ENCODE results near the gene PTPRG.

The PTPRG gene

DNA sequence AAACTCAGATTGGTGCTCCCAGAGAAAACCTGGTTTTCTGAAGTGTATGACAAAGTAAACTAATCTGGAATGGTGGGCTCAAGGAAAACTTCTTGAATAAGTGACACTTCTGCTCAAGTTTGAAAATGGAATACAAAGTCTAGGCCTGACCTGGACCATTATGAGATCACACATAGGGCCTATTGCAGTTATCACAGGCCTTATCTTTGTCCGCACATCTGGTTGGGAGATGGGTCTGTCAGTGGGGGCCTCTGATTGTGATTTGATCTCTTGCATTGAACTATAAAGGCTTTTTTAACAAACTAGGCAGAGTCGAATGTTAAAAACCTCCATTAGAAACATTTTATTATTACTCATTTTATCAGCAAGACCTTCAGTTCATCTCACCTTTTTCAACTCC lies 405.6 kb downstream of the PTPRG start:
- DNase-seq (ENCODE audit: low read depth), result no peak

DNA sequence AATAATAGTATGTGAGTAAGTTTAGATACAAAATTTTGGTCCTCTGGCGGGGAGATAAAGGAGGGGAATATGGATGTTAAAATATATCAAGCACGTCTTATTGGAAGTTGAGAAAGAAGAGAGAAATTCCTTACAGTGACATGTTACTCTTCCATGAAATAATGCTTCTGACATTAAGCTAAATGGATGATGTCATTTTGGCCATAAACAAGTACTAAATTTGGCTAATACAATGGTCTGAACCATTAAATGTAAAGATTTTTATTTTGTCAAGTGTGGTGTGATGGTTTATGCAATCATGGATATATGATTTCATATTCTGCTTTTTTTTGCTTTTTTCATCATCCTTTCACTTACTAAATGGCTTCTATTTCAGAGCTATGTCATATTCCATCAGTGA lies 406.6 kb downstream of the PTPRG start:
- no peak for DNase-seq (ENCODE audit: low read depth)

DNA sequence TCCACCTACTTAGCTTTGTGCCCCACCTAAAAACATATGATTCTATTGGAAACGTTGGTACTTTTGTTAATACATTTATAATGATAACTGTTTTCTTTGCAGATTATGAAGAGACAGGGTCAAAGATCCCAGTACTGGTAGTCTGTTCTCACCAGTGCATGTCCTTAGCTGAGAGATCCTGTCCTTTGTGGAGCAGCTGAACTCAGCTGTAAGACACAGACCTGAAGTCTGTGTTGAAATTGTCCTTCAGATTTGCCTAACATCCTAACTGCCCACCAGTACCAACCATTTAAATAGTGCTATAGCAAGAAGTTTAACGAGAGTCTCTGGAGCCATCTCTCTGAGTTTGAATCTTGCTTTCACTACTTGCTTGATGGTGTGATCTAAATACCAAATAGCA lies 413.3 kb downstream of the PTPRG start:
- DNase-seq (ENCODE audit: low read depth), result no peak

DNA sequence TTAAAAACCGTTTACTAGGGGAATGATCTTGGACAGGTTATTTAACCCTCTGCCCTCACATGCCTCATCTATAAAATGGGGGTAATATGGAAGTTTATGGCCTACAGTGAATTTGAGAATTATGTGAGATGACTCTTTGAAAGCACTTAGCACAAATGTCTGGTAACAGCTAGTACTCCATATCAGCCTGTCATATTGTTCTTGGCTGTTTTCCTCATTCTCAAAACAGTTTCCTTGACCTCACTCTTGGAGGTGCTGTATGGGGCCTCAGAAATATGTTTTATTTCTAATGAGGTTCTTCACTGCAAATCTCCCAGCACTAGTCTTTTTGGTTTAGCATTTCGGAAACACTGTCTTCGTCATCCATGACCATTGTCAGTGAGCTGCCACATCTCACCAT lies 413.8 kb downstream of the PTPRG start:
- DNase-seq (ENCODE audit: low read depth), result no peak

DNA sequence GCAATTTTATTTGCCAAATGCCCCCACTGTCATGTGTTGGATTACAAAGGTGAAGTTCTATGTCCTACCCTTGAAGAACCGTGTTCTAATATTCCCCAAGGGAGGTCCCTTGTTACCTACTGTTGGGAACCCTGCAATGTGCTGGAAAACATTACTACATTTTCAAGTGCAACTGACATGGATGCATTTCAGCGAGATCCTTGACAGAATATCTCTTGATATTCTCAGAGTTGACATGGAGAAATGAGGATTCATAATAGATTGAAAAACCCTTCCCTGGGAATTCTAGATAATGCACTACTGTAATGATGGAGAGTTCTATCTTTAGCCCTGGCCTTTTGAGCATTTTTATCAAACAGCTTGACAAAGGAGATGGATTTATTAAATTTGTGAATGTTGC lies 414.6 kb downstream of the PTPRG start:
- DNase-seq (ENCODE audit: low read depth), result no peak

DNA sequence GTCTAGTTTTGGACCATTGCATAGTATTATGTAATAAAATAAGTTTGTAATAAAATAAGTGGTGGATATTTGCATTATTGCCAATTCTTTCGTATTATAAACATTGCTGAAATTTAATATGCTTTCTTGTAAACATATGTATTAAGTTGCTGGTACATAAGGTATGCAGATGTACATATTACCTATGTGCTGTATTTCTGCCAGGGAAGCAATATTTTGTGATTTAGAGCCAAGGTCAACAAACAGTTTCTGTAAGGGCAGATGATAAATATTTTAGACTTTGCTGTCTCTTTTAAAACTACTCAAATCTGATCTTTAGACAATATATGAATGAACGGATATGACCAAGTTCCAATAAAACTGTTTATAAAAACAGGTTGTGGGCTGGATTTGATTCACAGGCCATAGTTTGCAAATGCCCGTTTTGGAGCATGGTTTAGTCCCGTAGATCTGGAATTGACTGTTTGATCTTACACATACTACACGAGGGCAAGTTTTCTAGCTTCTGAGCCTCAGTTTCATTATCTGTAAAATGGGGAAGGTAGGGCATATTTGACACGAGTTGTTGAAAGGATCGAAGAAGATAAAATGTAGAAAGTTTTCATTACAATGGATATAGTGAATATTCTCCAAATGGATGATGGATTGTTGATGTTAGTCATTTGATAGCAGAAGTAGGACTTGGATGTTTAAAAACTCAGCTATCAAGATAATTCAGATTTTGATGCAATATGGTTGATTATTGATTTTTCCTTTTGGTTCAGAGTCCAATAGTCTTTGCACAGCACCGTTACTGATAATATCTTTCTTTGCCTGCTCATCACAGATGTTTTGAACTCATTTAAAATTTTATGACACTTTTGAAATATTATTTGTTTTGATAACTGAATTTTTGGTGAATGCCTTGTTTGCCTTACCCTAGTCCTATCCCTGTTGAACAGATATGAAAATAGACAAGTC lies 417.4 kb downstream of the PTPRG start:
- no peak for DNase-seq (ENCODE audit: low read depth)

DNA sequence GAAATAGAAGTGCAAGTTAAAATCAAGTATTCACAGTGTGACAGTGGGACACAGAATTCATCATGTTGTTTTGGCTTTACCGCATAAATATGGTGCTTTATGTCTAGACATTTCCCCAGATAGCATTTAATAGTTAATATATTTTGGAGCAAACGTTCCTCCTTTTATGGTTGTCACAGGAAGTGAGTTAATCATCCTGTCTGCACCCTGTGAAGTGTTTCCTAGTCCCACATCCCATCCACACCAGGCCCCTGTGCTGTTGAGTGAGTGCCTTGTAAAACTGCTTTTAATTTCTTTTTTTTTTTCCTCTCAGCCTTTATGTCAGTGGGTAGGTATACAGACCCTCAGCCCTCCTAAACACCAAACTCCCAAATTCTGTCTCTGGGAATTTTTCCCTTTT lies 418.3 kb downstream of the PTPRG start:
- no peak for DNase-seq (ENCODE audit: low read depth)

DNA sequence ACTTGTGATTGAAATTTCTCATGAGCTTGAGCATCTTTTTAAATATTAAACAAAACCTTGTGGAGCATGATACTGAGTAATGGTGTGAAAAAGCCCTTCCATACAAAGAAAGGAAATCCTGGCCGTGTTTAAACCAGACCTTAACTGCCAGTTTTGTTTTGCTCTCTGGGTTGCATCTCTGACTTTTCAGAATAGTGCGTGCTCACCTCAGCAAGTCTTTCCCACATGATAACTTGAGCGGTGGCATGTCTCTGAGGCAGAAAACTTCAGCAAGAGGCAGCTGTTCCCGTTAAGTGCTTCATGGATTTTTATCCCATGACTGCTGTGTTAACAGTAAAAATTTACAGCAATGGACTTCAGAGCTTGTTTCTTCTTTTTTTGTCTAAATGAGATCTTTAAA lies 418.7 kb downstream of the PTPRG start:
- DNase-seq (ENCODE audit: low read depth), result no peak

DNA sequence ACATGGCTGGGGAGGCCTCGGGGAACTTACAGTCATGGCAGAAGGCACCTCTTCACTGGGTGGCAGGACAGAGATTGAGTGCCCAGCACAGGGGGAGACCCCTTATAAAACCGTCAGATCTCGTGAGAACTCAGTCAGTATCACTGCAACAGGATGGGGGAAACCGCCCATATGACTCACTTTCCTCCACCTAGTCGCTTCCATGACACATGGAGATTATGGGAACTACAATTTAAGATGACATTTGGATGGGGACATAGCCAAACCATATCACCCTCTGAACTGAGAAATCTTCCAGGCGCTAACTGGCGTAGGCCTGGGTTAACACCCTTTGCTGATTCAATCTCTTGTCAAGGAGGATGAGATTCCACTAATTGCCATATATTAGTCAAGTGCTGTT lies 419.7 kb downstream of the PTPRG start:
- no peak for DNase-seq (ENCODE audit: low read depth)

DNA sequence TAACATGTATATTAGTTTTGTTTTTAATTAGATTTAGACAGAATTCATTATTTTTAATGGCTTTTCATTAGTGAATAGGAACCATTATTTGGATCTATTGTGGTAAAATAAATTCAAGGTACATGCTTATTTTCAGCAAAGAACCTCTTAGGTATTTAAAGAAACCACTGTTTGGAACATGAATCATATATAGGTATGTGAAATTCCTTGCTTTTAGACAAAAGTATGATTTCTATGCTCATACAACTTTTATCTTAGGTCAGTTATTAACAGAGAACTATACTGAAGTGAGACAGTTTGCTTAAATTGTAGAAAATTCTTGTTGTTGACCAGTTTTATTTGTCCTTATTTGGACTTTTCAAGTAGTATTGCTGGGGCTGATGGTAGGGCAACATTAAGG lies 422.1 kb downstream of the PTPRG start:
- no peak for DNase-seq (ENCODE audit: low read depth)

DNA sequence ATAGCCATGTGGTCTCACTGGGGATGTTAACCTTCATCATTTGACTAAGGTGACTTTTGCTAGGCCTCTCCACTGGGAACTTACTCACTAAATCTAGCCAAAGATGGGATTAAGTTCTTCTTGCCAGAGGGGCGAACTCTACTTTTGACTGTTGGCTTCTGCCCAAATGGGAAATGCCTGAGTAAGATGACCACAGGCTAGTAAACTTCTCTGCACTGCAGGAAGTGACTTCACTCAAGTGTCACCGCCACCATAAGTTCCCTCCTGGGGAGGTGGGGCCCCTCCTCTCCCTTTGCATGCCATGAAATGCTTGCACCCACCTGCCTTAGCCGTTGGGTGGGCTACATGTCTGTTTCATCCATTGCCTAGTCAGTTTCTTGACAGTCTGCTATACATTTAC lies 423.6 kb downstream of the PTPRG start:
- no peak for DNase-seq (ENCODE audit: low read depth)

DNA sequence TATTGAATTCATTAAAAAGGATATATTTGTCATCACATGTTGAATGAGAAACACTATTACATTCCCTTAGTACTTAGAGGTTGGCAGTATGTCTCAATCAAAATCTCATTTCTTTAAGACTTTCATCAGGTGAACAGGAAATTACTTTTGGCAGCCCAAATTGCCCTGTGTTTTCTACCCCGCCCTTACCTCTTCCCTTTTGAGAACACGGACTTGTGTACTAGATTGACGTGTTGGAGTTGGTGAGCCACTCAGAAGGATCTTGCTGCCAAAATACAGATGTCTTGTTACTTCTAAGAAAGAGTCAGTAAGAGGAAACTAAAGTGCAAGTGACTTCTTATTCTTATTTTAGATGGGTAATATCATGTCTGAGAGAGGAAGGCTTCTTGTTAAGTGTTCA lies 425.1 kb downstream of the PTPRG start:
- DNase-seq (ENCODE audit: low read depth), result no peak

DNA sequence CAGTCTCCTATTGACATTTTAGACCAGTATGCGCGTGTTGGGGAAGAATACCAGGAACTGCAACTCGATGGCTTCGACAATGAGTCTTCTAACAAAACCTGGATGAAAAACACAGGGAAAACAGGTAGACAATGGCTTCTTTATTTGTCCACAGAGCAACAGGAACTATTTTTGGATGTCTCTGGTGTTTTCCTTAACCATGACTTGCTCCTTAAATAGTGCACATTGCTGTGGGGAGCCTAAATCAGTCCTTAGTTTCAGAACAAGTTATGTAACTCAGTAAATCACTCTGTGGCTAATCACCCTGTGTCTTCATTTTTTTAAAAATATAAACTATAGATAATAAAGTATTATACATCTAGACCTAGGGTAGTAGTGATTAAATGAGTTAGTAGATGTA lies 428.3 kb downstream of the PTPRG start:
- DNase-seq (ENCODE audit: low read depth), result no peak

DNA sequence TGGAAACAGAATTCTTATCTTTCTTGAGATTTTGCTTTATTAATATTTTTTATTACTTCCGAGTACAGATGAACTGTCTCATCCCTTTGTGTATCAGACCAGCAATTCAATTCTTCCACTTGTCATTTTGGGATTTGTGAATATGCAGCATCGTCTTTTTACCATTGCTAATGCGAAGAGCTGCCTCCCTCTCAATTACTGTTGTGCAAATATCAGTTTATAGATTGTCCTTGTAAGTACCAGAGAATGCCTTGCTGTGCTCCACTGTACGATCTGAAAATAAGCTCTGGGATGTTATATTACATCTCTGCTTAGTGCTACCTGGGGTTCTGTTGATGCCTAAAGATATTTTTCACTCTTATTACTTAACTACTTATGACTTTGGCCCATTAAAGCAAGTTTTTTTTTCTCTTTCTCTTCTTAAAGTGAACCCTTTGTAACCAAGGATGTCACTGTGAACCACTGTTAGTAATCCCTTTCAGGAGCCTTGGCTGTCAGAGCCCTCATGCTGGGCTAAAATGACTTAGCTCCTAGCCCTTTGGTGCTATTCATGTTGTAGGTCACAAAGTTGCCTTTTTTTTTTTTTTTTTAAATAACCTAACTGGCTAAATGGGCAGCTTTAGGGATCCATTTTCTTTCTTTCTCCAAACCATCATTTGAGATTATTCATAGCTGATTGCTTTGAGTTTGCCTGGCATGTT lies 429.1 kb downstream of the PTPRG start:
- DNase-seq (ENCODE audit: low read depth), result no peak

DNA sequence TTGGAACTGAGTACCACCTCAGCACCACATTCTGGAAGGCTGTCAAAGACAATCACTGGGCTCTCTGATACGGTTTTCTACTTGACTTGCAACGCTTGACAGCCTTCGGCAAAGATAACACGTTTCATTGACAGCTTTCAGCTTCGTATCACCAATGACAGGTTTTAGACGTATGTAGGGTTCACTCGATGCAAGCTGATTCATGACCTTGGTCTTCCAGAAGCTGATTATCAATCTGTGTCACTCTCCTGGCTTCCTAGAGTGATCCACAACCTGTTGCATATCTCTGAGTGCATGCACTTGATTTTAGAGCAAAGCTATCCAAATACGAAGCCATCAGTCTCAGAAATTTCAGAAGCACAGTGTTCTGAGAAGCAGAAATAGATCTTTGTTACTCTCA lies 430.3 kb downstream of the PTPRG start:
- no peak for DNase-seq (ENCODE audit: low read depth)

DNA sequence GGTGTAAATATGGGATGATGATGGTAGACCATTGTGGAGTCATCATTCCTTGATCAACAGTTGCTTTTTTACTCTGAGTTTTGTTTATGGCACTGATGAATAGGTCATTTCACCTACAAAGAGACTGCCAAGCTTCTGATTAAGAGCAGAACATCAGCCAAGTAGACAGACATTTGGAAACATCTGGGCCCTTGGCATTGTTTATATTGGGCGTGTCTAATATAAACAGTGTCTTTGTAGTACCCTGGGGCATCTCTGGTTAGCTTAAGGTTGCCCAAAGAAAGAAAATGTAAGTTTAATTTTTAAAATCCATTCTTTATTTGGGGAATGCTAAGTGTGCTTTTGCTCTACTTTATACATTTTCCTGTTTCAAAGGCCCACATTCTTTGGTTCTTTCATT lies 435.0 kb downstream of the PTPRG start:
- DNase-seq (ENCODE audit: low read depth), result no peak

DNA sequence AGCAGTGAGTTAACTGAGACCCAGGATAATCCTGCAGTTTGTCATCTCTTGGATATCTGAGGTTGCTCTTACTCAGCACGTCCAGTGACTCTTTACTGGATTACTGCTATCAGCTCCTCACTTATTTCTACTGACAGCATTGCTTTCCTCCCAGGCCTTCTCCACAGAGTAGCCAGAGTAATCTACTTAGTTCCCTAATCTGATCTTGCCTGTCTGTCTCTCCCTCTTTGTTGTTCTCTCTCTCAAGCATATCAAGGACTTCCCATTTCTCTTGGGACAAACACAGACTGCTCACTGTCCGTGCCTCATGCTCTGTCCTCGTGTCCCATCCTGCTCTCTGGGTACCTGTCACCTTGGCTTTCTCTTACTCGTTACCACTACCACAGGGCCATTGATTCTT lies 435.7 kb downstream of the PTPRG start:
- no peak for DNase-seq (ENCODE audit: low read depth)

DNA sequence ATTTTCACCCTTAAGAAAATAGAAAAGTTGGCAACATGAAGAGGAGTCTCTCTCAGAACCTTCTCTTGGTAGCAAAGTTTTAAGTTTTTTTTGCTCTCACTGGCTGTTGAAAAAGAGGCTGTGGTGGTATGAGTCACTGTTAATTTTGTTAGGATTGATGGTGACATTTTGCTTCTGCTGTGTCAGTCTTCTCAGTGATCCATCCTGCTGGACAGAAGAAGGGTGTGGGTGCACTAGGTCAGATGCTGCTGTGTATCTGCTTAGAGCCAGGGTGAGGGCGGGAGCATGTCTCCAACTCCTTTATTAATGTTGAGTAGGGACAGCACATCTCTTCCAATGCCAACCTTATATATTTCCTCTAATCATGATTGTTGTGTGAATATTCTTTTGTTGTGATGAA lies 442.5 kb downstream of the PTPRG start:
- DNase-seq (ENCODE audit: low read depth), result no peak

DNA sequence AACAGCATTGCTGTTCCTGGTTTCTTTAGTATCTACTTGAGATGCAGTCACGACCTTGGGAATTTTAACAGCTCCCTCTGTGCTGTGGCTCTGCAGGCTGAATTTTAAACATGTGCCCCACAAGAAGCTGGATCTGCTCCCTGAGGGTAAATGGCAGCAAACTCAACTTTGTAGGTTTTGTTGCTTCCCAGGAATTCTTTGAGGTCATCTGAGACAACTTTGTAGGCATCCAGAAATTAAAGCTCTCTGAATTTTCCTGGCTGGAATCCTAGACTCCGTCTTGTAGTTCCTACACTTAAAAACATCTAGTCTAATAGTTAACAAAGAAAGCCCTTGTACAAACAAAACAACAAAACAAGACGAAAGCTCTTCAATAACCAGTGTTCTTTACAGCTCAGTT lies 445.7 kb downstream of the PTPRG start:
- no peak for DNase-seq (ENCODE audit: low read depth)

DNA sequence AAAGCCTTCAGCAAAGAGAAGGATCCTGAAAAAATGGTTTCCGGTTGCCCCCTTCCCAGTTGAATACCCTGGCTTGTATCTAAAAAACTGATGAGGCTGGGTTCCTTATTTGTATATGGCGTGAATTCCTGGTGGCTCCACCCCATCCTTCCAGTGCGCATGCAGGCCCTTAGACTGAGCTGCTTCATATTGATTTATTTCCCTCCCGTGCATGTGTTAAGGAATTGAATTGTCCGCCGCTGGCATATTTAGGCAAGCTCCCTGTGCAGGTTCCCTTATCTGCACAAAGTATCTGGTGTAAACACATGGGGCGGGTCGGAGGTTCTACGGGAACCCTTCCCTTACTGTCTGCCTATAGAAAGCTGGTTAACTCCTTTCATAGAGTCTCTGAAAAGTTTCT lies 449.6 kb downstream of the PTPRG start:
- no peak for DNase-seq (ENCODE audit: low read depth)

DNA sequence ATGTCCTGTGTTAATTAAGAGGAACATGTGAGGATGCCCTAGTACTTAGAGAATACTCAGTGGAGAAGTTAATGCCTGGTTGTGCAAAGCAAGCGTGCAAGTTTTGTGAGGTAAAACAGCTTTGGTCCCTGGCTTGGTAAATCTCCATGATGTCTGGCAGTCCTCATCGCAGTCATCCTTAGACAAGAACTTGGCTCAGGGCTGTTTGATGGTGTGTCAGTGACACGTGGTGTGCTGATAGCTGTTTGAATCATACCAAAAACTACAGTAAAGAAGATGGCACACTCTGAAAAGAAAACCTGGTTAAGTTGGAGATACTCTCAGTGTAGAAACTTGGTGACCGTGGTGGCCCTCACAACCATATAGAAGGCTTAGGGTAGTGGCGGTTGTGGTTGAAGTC lies 450.3 kb downstream of the PTPRG start:
- no peak for DNase-seq (ENCODE audit: low read depth)

DNA sequence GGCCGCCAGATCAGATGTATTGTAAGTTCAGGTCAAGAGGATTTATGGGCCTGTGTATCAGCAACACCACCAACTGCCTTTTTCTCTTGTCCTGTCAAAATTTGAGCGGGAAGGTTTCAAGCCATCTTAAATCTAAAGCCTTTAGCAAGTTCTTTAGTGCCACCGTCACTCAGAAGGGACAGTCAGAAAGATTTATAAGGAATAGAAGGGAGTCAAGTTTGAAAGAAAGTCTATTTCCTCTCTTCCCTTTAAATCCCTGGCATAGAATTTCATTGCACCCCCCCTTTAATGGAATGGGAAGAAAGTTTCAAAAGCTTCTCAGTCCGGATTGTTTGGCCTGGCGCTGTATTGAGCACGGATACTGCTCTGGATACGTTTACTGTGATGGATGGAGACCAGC lies 452.6 kb downstream of the PTPRG start:
- DNase-seq (ENCODE audit: low read depth), result no peak

DNA sequence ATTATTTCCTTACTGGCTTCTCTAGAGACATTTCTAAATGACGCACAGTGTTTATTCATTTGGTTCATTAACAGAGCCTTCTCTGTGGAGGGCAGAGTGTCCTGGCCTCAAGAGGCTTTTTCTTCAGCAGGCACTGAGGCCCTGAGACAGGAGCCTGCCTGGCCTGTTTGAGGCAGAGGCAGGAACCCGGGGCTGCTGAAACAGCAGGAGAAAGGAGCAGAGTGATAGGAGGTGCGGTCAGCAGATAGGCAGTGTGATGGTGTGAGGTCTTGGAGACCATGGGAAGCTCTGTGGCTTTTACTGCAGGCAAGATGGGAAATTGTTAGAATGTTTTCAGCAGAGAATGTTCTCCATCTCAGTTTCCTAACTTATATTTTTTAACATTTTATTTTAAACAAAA lies 453.7 kb downstream of the PTPRG start:
- no peak for DNase-seq (ENCODE audit: low read depth)

DNA sequence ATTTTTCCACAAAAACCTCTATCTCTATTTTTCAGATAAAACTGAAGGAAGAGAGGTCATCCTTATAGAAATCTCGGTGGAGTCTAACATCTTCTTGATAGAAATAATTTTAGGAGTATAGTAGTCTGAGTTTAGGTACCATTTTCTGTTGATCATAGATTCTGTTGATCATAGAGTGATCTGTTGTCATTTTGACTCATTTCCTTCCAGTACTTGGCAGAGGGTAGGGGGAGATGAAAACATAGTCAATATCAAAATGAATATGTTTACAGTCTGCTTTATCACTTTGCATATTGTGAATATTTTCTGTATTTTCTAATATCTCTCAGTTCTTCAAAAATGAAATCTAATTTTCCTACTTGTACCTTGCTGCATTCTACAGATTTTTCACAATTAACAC lies 458.5 kb downstream of the PTPRG start:
- DNase-seq (ENCODE audit: low read depth), result no peak
